ENCODE data around the gene PKNOX2.

Gene PKNOX2

DNA sequence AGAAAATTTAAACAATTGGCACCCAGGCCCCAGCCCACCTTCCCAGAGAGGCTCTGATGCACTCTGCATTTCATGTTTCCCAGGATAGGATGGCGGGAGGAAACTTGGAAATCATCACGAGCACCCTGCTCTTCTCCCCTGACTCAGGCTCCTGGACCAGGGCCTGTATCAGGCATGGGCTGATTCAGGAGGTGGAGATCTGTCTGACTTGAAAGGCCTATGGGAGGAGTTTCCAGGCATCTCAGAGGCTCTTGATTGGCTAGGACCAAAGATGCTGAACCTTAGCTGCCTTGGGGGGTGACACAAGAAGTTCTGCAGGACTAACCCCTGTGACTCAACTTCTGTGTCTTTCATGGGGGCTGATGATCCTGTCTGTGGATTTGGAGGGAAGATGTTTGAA, 106.2 kb downstream of the PKNOX2 start:
- Mint-ChIP-seq H3K27me3 (peaks cover 57% of the 10 kb centered on the region), H3K4me3 (no peak overlapping the region), H3K9me3 (no peaks in the 10 kb centered on the region), H3K27ac (ENCODE audit: low read depth) (no peak overlapping the region), H3K4me1 (no peaks in the 10 kb centered on the region), H3K36me3 (ENCODE audit: insufficient read depth) (no peaks in the 10 kb centered on the region)
- ATAC-seq (replicated peaks; ENCODE audit: extremely low read depth, poor library complexity, severe bottlenecking) (no peak), DNase-seq (ENCODE audit: low spot score in 2 of 2) (no peak)

DNA sequence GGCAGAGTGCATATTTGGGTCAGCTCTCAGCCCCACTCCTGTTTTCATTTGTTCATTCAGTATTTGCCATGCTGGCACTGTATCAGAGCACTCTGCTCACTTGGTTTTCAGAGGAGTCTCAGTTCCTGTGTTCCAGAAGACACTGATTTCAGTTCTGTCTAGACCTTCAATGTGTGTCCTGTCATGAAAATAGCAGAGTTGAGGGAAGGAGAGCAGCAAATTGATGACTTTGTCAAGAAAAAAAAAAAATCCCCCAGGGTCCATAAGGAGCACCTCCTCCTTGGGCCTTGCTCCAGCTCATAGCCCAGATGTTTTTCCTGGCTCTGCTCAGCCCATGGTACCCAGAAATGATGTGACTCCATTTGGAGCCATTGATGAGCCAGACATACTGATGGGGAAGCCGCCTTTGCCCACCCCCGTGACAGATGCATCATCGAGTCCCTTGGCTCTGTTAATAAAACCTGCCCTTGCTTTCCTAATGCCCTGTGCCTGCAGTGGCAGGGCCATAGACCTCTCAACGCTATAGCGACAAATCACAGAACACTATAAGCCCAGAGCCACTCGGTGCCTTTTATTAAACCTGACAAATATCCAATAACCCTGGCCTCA, 107.0 kb downstream of the PKNOX2 start:
- no peak for DNase-seq (ENCODE audit: low spot score in 2 of 2)
- H3K4me3 Mint-ChIP-seq, result no peak overlapping the region
- H3K27me3 Mint-ChIP-seq, result peaks cover 48% of the 10 kb centered on the region
- H3K36me3 Mint-ChIP-seq (ENCODE audit: insufficient read depth), result no peaks in the 10 kb centered on the region
- no peaks in the 10 kb centered on the region for H3K9me3 Mint-ChIP-seq
- no peak overlapping the region for H3K27ac Mint-ChIP-seq (ENCODE audit: low read depth)
- no peak for ATAC-seq (replicated peaks; ENCODE audit: extremely low read depth, poor library complexity, severe bottlenecking)
- H3K4me1 Mint-ChIP-seq, result no peaks in the 10 kb centered on the region

DNA sequence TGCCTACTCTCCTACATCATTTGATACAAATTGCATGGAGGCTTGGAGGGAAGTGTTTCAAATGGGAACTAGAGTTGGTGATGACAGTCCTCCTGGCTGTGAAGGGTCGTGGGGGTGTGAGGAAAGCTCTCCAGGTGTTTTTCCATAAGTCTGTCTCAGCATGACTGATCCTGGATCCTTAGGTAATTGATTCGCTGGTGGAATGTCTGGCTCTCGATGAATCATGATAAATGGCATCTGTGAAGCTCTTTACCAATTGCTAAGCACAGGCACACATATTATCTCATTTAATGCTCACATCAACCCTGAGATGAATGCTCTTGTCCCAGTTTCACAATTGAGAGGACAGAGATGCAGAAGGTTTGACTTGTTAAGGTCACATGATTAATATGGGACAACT, 107.5 kb downstream of the PKNOX2 start:
- ATAC-seq (replicated peaks; ENCODE audit: extremely low read depth, poor library complexity, severe bottlenecking) (no peak), DNase-seq (ENCODE audit: low spot score in 2 of 2) (no peak)
- no peaks in the 10 kb centered on the region for H3K9me3 Mint-ChIP-seq
- no peak overlapping the region for H3K4me3 Mint-ChIP-seq
- peaks cover 43% of the 10 kb centered on the region for H3K27me3 Mint-ChIP-seq
- H3K4me1 Mint-ChIP-seq, result no peaks in the 10 kb centered on the region
- H3K27ac Mint-ChIP-seq (ENCODE audit: low read depth), result no peak overlapping the region
- no peaks in the 10 kb centered on the region for H3K36me3 Mint-ChIP-seq (ENCODE audit: insufficient read depth)

DNA sequence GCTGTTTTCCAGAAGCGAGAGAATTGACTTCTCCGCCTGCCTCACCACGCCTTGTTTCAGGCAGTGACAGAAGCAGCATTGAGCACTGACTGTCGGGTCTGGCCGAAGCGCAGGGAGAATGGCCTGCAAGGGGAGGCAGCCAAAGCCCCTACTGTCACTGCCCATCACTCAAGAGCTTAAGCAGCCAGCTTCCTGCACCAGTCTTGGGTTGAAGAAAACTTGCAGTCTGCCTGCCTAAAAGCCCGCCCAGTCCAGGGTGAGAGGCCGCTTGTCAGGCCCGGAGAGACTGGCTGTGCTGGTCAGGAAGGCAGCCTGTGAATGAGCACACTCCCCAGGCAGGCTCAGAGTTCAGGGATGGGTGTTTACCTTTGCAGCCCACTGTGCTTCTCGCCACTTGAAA, 108.3 kb downstream of the PKNOX2 start:
- no peak overlapping the region for H3K27ac Mint-ChIP-seq (ENCODE audit: low read depth)
- H3K36me3 Mint-ChIP-seq (ENCODE audit: insufficient read depth), result no peaks in the 10 kb centered on the region
- H3K27me3 Mint-ChIP-seq, result peaks cover 35% of the 10 kb centered on the region
- ATAC-seq (replicated peaks; ENCODE audit: extremely low read depth, poor library complexity, severe bottlenecking), result no peak
- H3K9me3 Mint-ChIP-seq, result no peaks in the 10 kb centered on the region
- H3K4me3 Mint-ChIP-seq, result no peak overlapping the region
- no peaks in the 10 kb centered on the region for H3K4me1 Mint-ChIP-seq
- DNase-seq (ENCODE audit: low spot score in 2 of 2), result no peak

DNA sequence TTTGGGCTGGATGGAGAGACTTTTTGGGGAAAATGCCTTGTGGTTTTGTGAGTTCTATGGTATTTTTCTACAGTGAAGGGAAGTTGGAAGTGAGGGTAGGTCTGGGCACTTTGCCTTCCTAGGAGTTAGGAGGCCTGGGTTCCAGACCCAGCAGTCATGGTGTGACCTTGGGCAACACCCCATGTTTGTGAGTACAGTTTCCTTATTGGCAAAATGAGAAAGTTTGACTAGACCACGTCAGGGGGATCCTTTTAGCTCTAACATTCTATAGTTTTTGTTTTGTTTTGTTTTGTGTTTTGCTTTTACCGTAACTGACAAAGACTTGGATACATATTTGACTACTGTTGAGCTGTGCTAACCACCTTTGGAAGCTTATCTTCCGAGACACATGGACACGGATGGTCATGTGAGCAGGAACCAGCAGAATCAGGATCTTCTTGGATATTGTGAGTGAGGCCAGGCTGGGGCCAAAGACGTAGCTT, 109.0 kb downstream of the PKNOX2 start:
- H3K27ac Mint-ChIP-seq (ENCODE audit: low read depth), result no peak overlapping the region
- no peaks in the 10 kb centered on the region for H3K36me3 Mint-ChIP-seq (ENCODE audit: insufficient read depth)
- H3K4me1 Mint-ChIP-seq, result no peaks in the 10 kb centered on the region
- peaks cover 28% of the 10 kb centered on the region for H3K27me3 Mint-ChIP-seq
- no peak for ATAC-seq (replicated peaks; ENCODE audit: extremely low read depth, poor library complexity, severe bottlenecking)
- DNase-seq (ENCODE audit: low spot score in 2 of 2), result no peak
- no peaks in the 10 kb centered on the region for H3K9me3 Mint-ChIP-seq
- H3K4me3 Mint-ChIP-seq, result no peak overlapping the region

DNA sequence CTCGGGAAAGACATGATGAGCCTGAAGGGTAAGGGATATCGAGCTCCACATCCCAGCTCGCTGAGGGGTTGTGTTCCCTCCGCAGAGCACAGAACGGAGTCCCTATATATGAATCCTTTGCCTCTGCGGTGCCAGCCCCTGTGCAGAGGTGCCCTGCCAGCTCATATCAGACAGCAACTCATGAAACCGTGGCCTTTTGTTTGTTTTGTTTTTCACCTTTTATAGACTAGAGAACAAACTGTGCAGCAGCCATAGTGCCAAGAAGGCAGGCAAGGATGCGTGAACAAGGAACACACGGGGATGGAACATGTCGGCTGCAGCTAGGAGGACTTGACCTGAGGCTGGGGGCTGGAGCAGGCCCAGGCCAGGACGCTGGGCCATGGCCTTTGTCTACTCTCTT, 109.8 kb downstream of the PKNOX2 start:
- no peak for ATAC-seq (replicated peaks; ENCODE audit: extremely low read depth, poor library complexity, severe bottlenecking)
- Mint-ChIP-seq H3K27me3 (peaks cover 25% of the 10 kb centered on the region), H3K27ac (ENCODE audit: low read depth) (no peak overlapping the region), H3K4me1 (no peaks in the 10 kb centered on the region), H3K9me3 (no peaks in the 10 kb centered on the region), H3K36me3 (ENCODE audit: insufficient read depth) (no peaks in the 10 kb centered on the region), H3K4me3 (no peak overlapping the region)
- no peak for DNase-seq (ENCODE audit: low spot score in 2 of 2)

DNA sequence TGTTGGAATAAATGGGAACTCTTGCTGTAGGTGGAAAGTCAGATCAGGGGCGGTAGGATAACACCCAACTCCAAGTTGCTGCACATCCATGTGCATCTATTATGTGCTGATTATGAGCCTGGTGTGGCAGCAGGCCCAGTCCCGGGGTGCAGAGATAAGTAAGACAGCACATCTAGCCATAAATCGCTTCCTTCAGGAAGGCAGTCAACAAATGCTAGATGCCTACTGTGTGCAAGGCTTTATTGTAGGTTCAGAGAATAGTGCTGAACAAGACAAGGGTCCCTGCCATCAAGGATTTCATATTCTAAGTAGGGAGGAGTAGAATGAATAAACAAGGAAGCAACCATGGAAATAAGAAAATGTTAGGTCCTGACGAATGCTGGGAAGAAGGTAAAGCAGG, 110.2 kb downstream of the PKNOX2 start:
- H3K4me1 Mint-ChIP-seq, result no peaks in the 10 kb centered on the region
- ATAC-seq (replicated peaks; ENCODE audit: extremely low read depth, poor library complexity, severe bottlenecking) (no peak), DNase-seq (ENCODE audit: low spot score in 2 of 2) (no peak)
- no peak overlapping the region for H3K4me3 Mint-ChIP-seq
- no peaks in the 10 kb centered on the region for H3K36me3 Mint-ChIP-seq (ENCODE audit: insufficient read depth)
- no peaks in the 10 kb centered on the region for H3K9me3 Mint-ChIP-seq
- H3K27me3 Mint-ChIP-seq, result peaks cover 25% of the 10 kb centered on the region
- no peak overlapping the region for H3K27ac Mint-ChIP-seq (ENCODE audit: low read depth)

DNA sequence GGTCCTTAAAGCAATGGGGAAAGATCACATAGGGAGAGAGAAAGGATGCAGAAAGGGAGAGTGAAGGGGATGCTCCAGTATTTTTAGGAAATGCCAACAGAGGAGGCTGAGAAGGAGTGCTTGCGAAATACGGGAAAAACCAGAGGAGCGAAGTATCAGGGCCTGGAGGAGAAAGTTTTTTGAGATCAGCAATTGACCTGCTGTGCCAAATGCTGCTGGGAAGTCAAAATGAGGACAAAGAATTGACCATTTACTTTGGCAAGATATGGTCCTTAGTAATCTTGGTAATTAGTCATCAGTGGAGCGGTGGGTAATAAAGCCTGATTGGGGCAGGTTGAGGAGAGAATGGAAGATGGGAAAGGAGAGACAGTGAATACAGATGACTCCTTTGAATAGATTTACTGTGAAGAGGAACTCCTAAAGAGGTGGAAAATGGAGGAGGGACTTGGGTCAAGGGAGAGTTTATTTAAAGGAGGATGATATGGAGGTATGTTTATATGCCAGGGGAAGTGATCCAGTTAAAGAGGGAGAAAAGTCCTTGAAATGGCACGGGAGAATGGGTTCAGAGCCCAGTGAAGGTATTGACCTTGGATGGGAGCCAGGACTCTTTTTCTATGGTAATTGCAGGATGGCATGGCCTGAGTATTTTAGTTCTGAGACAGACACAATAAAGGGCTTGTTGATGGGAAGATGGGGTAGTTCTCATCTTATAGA, 111.5 kb downstream of the PKNOX2 start:
- ATAC-seq (replicated peaks; ENCODE audit: extremely low read depth, poor library complexity, severe bottlenecking) (no peak), DNase-seq (ENCODE audit: low spot score in 2 of 2) (no peak)
- Mint-ChIP-seq H3K27me3 (peaks cover 27% of the 10 kb centered on the region), H3K4me1 (no peaks in the 10 kb centered on the region), H3K9me3 (no peaks in the 10 kb centered on the region), H3K36me3 (ENCODE audit: insufficient read depth) (no peaks in the 10 kb centered on the region), H3K4me3 (no peak overlapping the region), H3K27ac (ENCODE audit: low read depth) (no peak overlapping the region)

DNA sequence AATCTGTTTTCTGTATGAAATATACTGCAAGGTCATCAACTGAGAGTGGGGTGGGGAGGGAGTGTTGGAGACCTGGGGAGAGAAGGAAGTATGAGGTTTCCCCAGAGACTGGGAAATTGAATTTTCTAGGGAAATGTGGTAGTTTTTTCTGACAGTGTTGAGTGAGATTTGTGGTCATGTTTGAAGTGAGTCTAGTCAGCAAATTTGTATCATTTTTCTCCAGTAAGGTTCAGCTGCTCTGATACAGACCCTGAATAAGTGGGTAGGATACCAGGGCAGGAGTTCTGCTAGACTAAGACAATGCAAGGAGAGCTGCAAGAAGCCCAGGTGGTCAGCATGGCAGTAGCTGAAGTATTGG, 112.0 kb downstream of the PKNOX2 start:
- DNase-seq (ENCODE audit: low spot score in 2 of 2) (no peak), ATAC-seq (replicated peaks; ENCODE audit: extremely low read depth, poor library complexity, severe bottlenecking) (no peak)
- no peak overlapping the region for H3K4me3 Mint-ChIP-seq
- H3K9me3 Mint-ChIP-seq, result no peaks in the 10 kb centered on the region
- H3K27me3 Mint-ChIP-seq, result peaks cover 28% of the 10 kb centered on the region
- H3K4me1 Mint-ChIP-seq, result no peaks in the 10 kb centered on the region
- no peaks in the 10 kb centered on the region for H3K36me3 Mint-ChIP-seq (ENCODE audit: insufficient read depth)
- H3K27ac Mint-ChIP-seq (ENCODE audit: low read depth), result no peak overlapping the region

DNA sequence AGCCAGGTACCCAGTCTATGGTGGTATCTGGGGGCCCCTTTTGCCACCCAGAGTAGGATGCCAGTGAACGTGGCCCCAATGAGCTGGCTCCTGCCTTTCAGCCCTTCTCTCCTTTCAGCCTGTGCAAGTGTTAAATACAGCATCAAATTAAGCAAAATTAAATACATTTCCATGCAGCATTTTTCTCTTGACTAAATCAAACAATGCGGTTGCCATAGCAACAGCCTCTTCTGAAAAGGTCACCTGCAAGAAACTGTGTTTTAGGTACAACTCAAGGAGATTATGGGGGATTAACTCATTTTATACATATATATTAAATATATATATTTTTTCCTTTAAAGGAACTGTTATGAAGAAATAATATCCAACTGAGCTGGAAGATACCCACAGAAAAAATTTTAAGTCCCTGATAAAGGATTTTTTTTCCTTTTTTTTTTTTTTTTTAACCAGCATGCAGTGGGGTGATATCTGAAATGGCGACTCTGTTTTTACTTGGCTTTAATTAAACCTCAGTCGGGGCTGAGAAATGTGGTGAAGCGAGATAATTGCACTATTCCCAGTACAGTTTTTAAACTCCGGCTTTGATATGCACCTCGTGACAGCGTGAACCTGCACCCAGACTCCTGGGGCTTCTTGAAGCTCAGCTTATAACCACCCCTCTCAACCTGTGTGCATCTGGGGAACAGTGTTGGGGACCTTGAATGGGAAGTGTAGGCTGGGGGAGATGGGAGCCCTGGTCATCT, 115.3 kb downstream of the PKNOX2 start:
- no peak for DNase-seq (ENCODE audit: low spot score in 2 of 2)

DNA sequence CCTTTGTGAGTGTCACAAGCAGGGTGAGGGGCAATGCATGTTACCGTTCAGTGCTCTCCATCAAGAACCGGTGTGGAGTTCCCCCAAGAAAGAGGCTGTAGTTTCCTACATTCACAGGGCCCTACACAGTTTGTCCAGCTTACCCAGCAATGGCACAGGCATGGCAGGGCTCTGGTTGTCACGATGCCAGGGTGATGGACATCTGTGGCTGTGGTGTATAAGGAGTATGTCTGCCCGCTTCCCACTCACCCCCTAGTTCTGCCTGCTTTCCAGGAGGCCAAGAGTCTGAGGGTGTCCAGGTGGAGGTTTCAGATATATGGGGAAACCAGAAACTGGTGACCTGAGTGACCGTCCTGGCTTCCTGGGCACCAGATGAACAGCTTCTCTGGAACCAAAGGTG, 116.1 kb downstream of the PKNOX2 start:
- Mint-ChIP-seq H3K4me1 (no peaks in the 10 kb centered on the region), H3K27me3 (peaks cover 12% of the 10 kb centered on the region), H3K27ac (ENCODE audit: low read depth) (no peak overlapping the region), H3K9me3 (no peaks in the 10 kb centered on the region), H3K4me3 (no peak overlapping the region), H3K36me3 (ENCODE audit: insufficient read depth) (no peaks in the 10 kb centered on the region)
- no peak for DNase-seq (ENCODE audit: low spot score in 2 of 2)
- no peak for ATAC-seq (replicated peaks; ENCODE audit: extremely low read depth, poor library complexity, severe bottlenecking)

More for the DNA sequence above, 115.3 kb downstream of the PKNOX2 start:
- Mint-ChIP-seq H3K4me1 (no peaks in the 10 kb centered on the region), H3K27me3 (peaks cover 12% of the 10 kb centered on the region), H3K9me3 (no peaks in the 10 kb centered on the region), H3K36me3 (ENCODE audit: insufficient read depth) (no peaks in the 10 kb centered on the region), H3K27ac (ENCODE audit: low read depth) (no peak overlapping the region), H3K4me3 (no peak overlapping the region)
- ATAC-seq (replicated peaks; ENCODE audit: extremely low read depth, poor library complexity, severe bottlenecking), result no peak

DNA sequence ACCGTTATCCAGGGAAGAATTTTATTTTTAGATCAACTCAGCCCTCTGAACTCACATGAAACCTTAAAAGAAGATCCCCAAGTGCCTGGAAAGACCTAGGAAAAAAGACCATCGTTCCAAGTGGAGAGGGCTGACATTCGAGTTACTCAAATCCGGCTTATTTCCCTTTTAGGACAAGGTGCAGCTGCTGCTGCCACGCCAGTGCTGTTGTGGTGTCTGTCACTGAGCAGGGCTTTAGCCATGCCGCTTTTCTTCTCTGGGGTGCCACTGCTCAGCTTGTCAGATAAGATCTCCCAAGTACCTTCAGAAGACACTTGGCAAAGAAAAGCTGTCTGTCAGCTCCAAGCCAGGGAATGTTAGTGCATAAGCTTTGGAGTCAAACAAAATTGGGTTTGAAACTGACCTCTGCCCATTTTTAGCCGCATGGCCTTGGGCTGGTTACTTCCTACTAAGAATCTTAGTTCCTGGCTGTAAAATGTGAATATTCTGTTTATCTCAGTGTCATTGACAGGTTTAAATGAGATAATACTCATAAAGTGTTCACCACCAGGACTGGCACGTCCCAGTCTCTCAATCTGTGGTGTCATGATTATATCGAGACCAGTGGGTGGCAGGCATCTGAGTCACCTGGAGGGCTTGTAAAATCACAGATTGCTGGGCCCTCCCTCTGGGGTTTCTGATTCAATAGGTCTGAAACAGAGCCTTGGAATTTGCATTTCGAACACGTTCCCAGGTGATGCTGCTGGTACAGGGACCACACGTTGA, 117.5 kb downstream of the PKNOX2 start:
- no peak for DNase-seq (ENCODE audit: low spot score in 2 of 2)
- Mint-ChIP-seq H3K4me1 (no peaks in the 10 kb centered on the region), H3K27ac (ENCODE audit: low read depth) (no peak overlapping the region), H3K36me3 (ENCODE audit: insufficient read depth) (no peaks in the 10 kb centered on the region), H3K4me3 (no peak overlapping the region), H3K27me3 (peaks cover 12% of the 10 kb centered on the region), H3K9me3 (no peaks in the 10 kb centered on the region)
- ATAC-seq (replicated peaks; ENCODE audit: extremely low read depth, poor library complexity, severe bottlenecking), result no peak
